ACC112 (cell line): ENCODE data around the gene PCDH18.
A peak's percentile ranks its signal among the peaks of the same experiment; 100 is the strongest.
"Not testable (repeated sequence)": the region's sequence is repeated elsewhere in the genome, so short reads cannot be mapped to it uniquely, and the experiment has no call there.

Experiments used
- H2AFZ ChIP-seq: fragments of 200-600 bp; sonication (generic); one replicate; pipeline ENCODE4 v1.6.0; 2017; ENCODE audit warnings: antibody characterized with exemption, low read length; ENCODE audit not compliant: unreplicated experiment
- H3K27ac ChIP-seq: fragments of 200-600 bp; sonication (generic); 2 replicates; pipeline ENCODE4 v1.5.1; 2014; ENCODE audit warnings: low read depth, mild to moderate bottlenecking, antibody characterized with exemption, low read length, moderate library complexity
- H3K27me3 ChIP-seq: fragments of 200-600 bp; sonication (generic); 2 replicates; pipeline ENCODE4 v1.6.1; 2014; ENCODE audit warnings: mild to moderate bottlenecking, antibody characterized with exemption, low read length, moderate library complexity, mixed read lengths; ENCODE audit not compliant: insufficient read depth
- H3K36me3 ChIP-seq: fragments of 200-600 bp; sonication (generic); 2 replicates; pipeline ENCODE4 v1.6.1; 2016; ENCODE audit warnings: mild to moderate bottlenecking, antibody characterized with exemption, low read length, moderate library complexity, mixed read lengths; ENCODE audit not compliant: insufficient read depth
- H3K4me1 ChIP-seq: fragments of 200-600 bp; sonication (generic); one replicate; pipeline ENCODE4 v1.6.1; 2016; ENCODE audit warnings: low read length, mixed read lengths; ENCODE audit not compliant: insufficient read depth, unreplicated experiment, control insufficient read depth
- H3K4me3 ChIP-seq: fragments of 200-600 bp; sonication (generic); 2 replicates; pipeline ENCODE4 v1.5.1; 2014; ENCODE audit warnings: mild to moderate bottlenecking, low read depth, low read length
- H3K79me2 ChIP-seq: fragments of 200-600 bp; sonication (generic); one replicate; pipeline ENCODE4 v1.6.0; 2016; ENCODE audit warnings: low read length; ENCODE audit not compliant: control insufficient read depth, unreplicated experiment, insufficient read depth

PCDH18 gene

GRCh38 chr4:137510557-137511265 lies 21.6 kb downstream of the PCDH18 start:
- Histone ChIP-seq H3K27me3 (no peaks in the 10 kb centered on the region), H3K27ac (peak overlapping the region; percentile 80), H3K4me3 (peak overlapping the region; percentile 66), H2AFZ (peak overlapping the region; percentile 31), H3K4me1 (peaks cover 16% of the 10 kb centered on the region), H3K36me3 (no peaks in the 10 kb centered on the region), H3K79me2 (no peaks in the 10 kb centered on the region)

- Histone ChIP-seq H3K27ac (peak overlapping the region; percentile 80), H3K79me2 (no peaks in the 10 kb centered on the region), H3K4me1 (peaks cover 16% of the 10 kb centered on the region), H2AFZ (no peak overlapping the region), H3K4me3 (no peak overlapping the region), H3K36me3 (no peaks in the 10 kb centered on the region), H3K27me3 (no peaks in the 10 kb centered on the region)
Measured at GRCh38 chr4:137509855-137510282, 22.4 kb downstream of the PCDH18 start.

GRCh38 chr4:137502339-137503129 lies 29.8 kb downstream of the PCDH18 start:
- H2AFZ ChIP-seq: no peak overlapping the region
- H3K4me3 ChIP-seq: no peak overlapping the region
- no peak overlapping the region for H3K27ac ChIP-seq
- H3K4me1 ChIP-seq: no peaks in the 10 kb centered on the region
- H3K27me3 ChIP-seq: no peaks in the 10 kb centered on the region
- no peaks in the 10 kb centered on the region for H3K36me3 ChIP-seq
- H3K79me2 ChIP-seq: no peaks in the 10 kb centered on the region

- H3K4me3 ChIP-seq, H3K79me2 ChIP-seq, H3K36me3 ChIP-seq, H3K4me1 ChIP-seq, H3K27ac ChIP-seq, H2AFZ ChIP-seq, H3K27me3 ChIP-seq: not testable (repeated sequence)
Measured at GRCh38 chr4:137496267-137496666, 36.0 kb downstream of the PCDH18 start.

GRCh38 chr4:137495578-137495977 lies 36.7 kb downstream of the PCDH18 start:
- Histone ChIP-seq H2AFZ (no peak overlapping the region), H3K36me3 (no peaks in the 10 kb centered on the region)

GRCh38 chr4:137483313-137483959 lies 48.9 kb downstream of the PCDH18 start:
- H3K36me3 ChIP-seq, H2AFZ ChIP-seq, H3K27me3 ChIP-seq, H3K79me2 ChIP-seq, H3K27ac ChIP-seq, H3K4me1 ChIP-seq, H3K4me3 ChIP-seq: not testable (repeated sequence)

More at GRCh38 chr4:137495578-137495977, 36.7 kb downstream of the PCDH18 start:
- H3K4me1 ChIP-seq: no peaks in the 10 kb centered on the region
- no peaks in the 10 kb centered on the region for H3K79me2 ChIP-seq
- no peak overlapping the region for H3K4me3 ChIP-seq
- no peak overlapping the region for H3K27ac ChIP-seq
- no peaks in the 10 kb centered on the region for H3K27me3 ChIP-seq

- not testable (repeated sequence) for H3K4me1 ChIP-seq, H3K36me3 ChIP-seq, H3K79me2 ChIP-seq, H3K27ac ChIP-seq, H3K4me3 ChIP-seq, H3K27me3 ChIP-seq, H2AFZ ChIP-seq
Measured at GRCh38 chr4:137479657-137480056, 52.6 kb downstream of the PCDH18 start.

- no peaks in the 10 kb centered on the region for H3K36me3 ChIP-seq
- no peak overlapping the region for H2AFZ ChIP-seq
- H3K4me1 ChIP-seq: peaks cover 11% of the 10 kb centered on the region
- no peak overlapping the region for H3K4me3 ChIP-seq
- H3K27ac ChIP-seq: no peak overlapping the region
- no peaks in the 10 kb centered on the region for H3K27me3 ChIP-seq
- no peaks in the 10 kb centered on the region for H3K79me2 ChIP-seq
Measured at GRCh38 chr4:137476345-137476744, 55.9 kb downstream of the PCDH18 start.

GRCh38 chr4:137474711-137475301 lies 57.5 kb downstream of the PCDH18 start:
- Histone ChIP-seq H2AFZ (no peak overlapping the region), H3K36me3 (no peaks in the 10 kb centered on the region), H3K27me3 (no peaks in the 10 kb centered on the region), H3K27ac (no peak overlapping the region), H3K79me2 (no peaks in the 10 kb centered on the region), H3K4me1 (peaks cover 19% of the 10 kb centered on the region), H3K4me3 (no peak overlapping the region)

GRCh38 chr4:137471895-137472294 lies 60.4 kb downstream of the PCDH18 start:
- H3K4me3 ChIP-seq: no peak overlapping the region
- no peak overlapping the region for H2AFZ ChIP-seq
- H3K36me3 ChIP-seq: no peaks in the 10 kb centered on the region
- H3K27ac ChIP-seq: peak overlapping the region; percentile 35; the same call in 1 of the 2 replicates
- peaks cover 19% of the 10 kb centered on the region for H3K4me1 ChIP-seq
- H3K79me2 ChIP-seq: no peaks in the 10 kb centered on the region
- H3K27me3 ChIP-seq: no peaks in the 10 kb centered on the region
